GM19035 (cell line): ENCODE data around the gene ARPC2.
A peak's percentile ranks its signal among the peaks of the same experiment; 100 is the strongest.
"Not testable (repeated sequence)": the region's sequence is repeated elsewhere in the genome, so short reads cannot be mapped to it uniquely, and the experiment has no call there.

Experiments
- ATAC-seq: cut with Tn5 transposase; IDR thresholded peaks from one replicate; pipeline ENCODE4 v1.9.1; 2021; ENCODE audit not compliant: unreplicated experiment

The ARPC2 gene

DNA sequence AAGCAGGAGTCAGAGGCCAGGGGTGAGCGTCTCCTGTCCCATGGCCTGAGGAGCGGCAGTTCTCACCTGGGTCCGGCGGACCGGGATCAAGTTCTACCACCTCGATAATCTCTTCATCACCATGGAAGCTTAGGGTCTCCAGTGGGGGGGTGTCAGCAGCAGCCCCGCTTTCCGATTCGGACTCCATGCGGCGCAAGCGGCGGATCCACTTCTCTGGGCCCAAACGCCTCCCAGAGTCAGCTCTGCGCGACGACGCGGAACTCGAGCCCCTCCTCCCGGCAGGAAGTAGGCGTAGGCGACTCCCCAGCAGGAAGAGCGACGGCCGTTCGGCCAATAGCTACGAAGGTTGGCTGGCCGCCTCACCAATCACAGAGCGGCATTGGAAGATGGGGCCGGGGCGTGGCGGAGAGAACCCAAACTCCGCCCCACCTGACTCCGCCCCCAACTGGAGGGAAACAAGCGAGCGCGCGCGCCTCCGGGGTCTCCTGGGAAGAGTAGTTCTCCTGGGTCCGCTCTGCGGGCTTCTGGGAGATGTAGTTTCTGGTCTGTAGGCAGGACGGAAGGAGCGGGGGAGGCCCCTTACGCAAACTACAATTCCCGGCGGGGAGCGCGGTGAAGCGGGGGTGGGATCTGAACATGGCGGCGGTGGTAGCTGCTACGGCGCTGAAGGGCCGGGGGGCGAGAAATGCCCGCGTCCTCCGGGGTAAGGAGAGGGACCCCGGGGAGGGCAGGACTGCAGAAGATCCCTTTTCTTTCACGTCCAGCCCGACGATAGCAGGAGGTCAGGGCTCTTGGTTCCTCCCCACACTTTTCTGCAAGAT lies 53.1 kb downstream of the ARPC2 start, which contains the start of the genes AAMP and PNKD:
Gene AAMP (minus strand): TSS at position 238 of the 821 bp plus-strand sequence. CDS start 51 bp downstream, at position 187.
Gene PNKD (plus strand): TSS at position 620 of the 821 bp plus-strand sequence. CDS start 17 bp downstream, at position 637.
- ATAC-seq = peak; percentile 89

GRCh38 chr2:218270721-218271486 lies 53.9 kb downstream of the ARPC2 start:
- ATAC-seq = no peak

- ATAC-seq = no peak
Observed at GRCh38 chr2:218271487-218271797, 54.5 kb downstream of the ARPC2 start.

- ATAC-seq = no peak
Observed at GRCh38 chr2:218271865-218272530, 55.0 kb downstream of the ARPC2 start.

DNA sequence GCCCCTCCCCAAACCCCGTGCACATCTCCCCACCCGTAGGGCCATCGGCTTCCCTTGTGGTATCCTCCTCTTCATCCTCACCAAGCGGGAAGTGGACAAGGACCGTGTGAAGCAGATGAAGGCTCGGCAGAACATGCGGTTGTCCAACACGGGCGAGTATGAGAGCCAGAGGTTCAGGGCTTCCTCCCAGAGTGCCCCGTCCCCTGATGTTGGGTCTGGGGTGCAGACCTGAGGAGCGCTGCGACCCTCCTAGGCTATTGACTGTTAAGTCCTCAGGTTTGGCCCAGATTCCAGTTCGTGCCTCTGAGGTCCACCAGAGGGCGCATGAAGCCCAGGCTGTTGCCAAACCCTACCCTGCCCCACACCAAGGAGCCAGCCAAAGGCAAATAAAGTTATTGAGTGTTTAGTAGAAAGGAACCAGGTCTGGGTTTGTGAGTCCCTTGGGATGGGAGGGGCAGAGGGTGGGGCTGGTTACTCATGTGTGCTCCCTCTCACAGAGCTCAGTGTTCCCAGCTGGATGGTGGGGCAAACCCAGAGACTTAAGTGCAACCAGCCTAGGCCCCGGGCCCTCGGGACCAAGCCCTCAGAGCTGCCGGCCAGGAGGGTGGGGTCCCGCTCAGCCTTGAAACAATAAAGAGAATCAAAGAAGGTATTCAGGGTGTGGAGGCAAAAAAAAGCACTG lies 55.7 kb downstream of the ARPC2 start:
- ATAC-seq = peak; percentile 13

DNA sequence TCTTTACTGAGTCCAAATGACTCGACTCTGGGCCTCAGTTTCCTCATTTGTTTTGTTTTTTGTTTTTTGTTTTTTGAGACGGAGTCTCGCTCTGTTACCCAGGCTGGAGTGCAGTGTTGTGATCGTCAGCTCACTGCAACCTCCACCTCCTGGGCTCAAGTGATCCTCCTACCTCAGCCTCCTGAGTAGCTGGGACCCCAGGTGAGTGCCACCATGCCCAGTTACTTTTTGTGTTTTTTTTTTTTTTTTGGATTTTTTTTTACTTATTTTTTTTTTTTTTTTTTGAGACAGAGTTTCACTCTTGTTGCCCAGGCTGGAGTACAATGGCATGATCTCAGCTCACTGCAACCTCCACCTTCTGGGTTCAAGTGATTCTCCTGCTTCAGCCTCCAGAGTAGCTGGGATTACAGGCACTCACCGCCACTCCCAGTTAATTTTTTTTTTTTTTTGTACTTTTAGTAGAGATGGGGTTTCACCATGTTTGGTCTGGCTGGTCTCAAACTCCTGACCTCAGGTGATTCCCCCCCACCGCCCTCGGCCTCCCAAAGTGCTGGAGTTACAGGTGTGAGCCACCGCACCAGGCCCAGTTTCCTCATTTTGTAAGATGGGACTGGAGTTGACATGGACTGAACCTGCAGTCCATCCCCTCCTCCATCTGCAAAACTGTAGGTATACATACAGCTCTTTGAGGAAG lies 56.4 kb downstream of the ARPC2 start:
- not testable (repeated sequence) for ATAC-seq

DNA sequence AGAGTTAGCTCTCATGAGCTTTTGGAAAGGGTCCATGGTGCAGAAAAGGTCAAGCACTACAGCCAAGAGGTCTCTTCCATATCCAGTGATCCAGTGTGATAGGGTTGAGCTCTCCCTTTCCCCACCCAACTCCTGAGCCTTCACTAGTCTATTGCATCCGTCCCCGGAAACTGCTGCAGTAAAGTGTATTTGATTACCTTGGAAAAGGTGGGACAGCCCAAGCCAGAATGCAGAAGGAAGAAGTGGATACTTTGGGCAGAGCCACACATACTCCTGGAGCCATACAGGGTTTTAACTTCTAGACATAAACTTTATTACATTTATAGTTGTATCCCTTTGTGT lies 56.9 kb downstream of the ARPC2 start:
- ATAC-seq = no peak

DNA sequence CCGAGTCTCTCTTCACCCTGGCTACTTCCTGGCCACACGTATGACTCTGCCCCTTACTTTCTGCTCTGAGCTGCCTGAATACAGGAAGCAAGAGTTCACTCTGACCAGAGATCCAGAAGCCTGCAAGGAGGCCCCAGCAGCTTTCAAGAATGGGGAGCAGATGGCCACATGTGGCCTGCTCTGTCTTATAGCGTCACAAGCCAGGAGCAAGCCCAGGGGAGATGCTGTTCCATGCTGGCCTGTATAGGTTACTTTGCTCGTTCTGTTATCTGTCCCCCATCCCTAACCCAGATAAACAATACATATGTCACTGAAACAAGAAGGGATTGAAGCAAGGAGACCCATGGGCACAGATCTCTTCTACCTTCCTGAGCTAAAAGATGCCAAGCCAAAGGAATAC lies 57.6 kb downstream of the ARPC2 start:
- ATAC-seq = no peak

- ATAC-seq = no peak
Observed at GRCh38 chr2:218275371-218276072, 58.5 kb downstream of the ARPC2 start.

DNA sequence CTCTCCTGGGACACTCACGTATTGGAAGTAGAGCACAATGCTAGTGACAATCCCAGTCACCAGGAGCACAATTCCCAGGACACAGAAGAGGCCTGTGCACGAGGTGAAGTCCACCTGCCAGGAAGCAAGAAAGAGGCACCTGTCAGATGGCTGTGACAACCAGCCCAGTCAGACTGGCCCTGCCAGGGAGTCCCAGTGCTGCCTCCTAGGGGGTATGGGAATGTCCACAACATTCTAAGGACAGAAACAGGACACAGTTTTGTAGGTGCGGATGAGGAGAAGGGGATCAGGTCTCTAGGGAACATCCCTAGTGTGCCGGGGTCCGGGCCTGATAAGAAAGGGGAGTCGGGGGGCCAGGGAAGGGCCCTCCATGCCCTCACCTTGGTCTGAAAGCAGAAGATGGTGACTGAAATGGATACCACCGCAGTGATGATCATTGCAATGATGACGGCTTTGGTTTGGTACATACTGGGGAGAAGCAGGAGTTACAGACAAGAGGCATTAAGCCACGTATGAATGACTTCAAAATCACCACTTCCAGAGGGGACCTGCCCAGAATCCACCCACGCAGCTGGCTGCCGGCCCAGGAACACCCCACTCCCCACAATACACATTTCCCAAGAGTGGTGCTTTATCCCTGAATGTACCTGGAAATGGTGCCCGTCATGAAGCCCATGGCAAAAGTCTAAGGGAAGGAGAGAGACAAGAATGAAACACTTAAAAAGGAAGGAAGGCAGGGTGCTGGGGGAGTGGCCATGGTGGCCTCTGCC lies 60.2 kb downstream of the ARPC2 start:
- ATAC-seq = no peak

DNA sequence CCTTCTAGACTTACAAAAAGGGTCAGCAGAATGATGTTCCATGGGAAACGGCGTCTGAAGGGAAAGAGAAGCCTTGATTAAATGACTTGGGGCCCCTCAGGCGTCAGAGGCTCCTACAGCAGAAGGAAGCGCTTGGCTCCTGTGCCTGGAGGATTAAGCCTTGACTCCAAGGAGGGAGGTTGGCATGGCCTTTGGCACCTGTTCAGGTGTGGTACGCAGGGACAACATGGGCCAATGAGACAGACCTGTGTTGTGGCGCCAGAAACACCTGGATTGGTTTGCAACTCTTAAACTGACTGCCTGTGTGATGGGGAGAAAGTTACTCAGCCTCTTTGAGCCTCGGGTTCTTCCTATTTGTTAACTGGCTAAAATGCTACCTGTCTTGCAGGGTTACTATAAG lies 60.9 kb downstream of the ARPC2 start:
- no peak for ATAC-seq

- no peak for ATAC-seq
Observed at GRCh38 chr2:218278531-218279360, 61.8 kb downstream of the ARPC2 start.

GRCh38 chr2:218280260-218280870 lies 63.4 kb downstream of the ARPC2 start:
- no peak for ATAC-seq

- ATAC-seq = no peak
Observed at GRCh38 chr2:218281449-218281848, 64.5 kb downstream of the ARPC2 start.

GRCh38 chr2:218282173-218282991 lies 65.4 kb downstream of the ARPC2 start:
- no peak for ATAC-seq

- ATAC-seq = peak; percentile 58
Observed at GRCh38 chr2:218284106-218284811, 67.3 kb downstream of the ARPC2 start.
